Peyer's patch (tissue), 4 donors: ENCODE results near the gene TMEM9B. TPM values are rescaled to one million over a fixed set of nuclear protein-coding genes. Genes with fewer than 3 reads are reported as not detected.
"Not testable (repeated sequence)": the region's sequence is repeated elsewhere in the genome, so short reads cannot be mapped to it uniquely, and the experiment has no call there.

Experiments used
- DNase-seq, 3 donors: peaks; one replicate each; pipeline ENCODE4 v3.0.0-alpha.2; 2017 to 2019
- H3K27ac ChIP-seq, 4 donors: fragments of 200-600 bp; sonication (generic); one replicate each; pipeline ENCODE4 v1.5.1; 2016 to 2019
- H3K27me3 ChIP-seq, 2 donors: fragments of 200-600 bp; sonication (generic); one replicate each; pipeline ENCODE4 v1.5.1; 2019
- H3K36me3 ChIP-seq, 3 donors: fragments of 200-600 bp; sonication (generic); one replicate each; pipeline ENCODE4 v1.5.1; 2016 to 2019
- H3K4me1 ChIP-seq, 4 donors: fragments of 200-600 bp; sonication (generic); one replicate each; pipeline ENCODE4 v1.5.1; 2016 to 2019
- H3K4me3 ChIP-seq, 4 donors: fragments of 200-600 bp; sonication (generic); 1 replicate in 3 of 4; 2 replicates in 1 of 4; pipeline ENCODE4 v1.5.1; 2016 to 2019; ENCODE audit warnings: mild to moderate bottlenecking in 1 of 4
- H3K9me3 ChIP-seq, 4 donors: fragments of 200-600 bp; sonication (generic); one replicate each; pipeline ENCODE4 v1.5.1; 2016 to 2019; ENCODE audit warnings: mild to moderate bottlenecking in 1 of 4
- CTCF ChIP-seq, 6 experiments: fragments of 450-650 bp in 4 of 6; fragments of 200-600 bp in 2 of 6; sonication (generic) in 1 of 6; IDR thresholded peaks; one replicate each; pipeline ENCODE4 v1.5.1; 2017 to 2019; ENCODE audit warnings: antibody characterized with exemption in 6 of 6, mild to moderate bottlenecking in 3 of 6, moderate library complexity in 1 of 6
- POLR2A ChIP-seq, 2 donors: fragments of 450-650 bp; IDR thresholded peaks; one replicate each; pipeline ENCODE4 v1.5.1; 2017; ENCODE audit warnings: antibody characterized with exemption in 2 of 2, mild to moderate bottlenecking in 2 of 2, moderate library complexity in 2 of 2
- total RNA-seq, 4 donors: library from RNA; depleted of rRNA; stranded (reverse); fragments of >200 nt; gene quantifications; one replicate each; pipeline ENCODE4 v1.1.0, GENCODE V29; 2016

The TMEM9B gene
- 10 to 100 TPM; 23.1 to 84.2 (median 53.6) TPM for total RNA-seq

- Histone ChIP-seq H3K4me1 (peaks cover 0 to 31% (median 10%) of the 10 kb centered on the region in 4 donors), H3K36me3 (no peaks in the 10 kb centered on the region), H3K9me3 (no peaks in the 10 kb centered on the region), H3K27me3 (no peaks in the 10 kb centered on the region), H3K27ac (peak within 1 kb of the TSS; percentile 95 to 96 (median 96)), H3K4me3 (peak within 1 kb of the TSS; percentile 89 to 91 (median 90))
- TF ChIP-seq CTCF (IDR thresholded peaks at IDR 0.05): peak in 1 of 6 experiments; percentile 7
- peak; percentile 94 to 96 for TF ChIP-seq POLR2A (IDR thresholded peaks at IDR 0.05)
- DNase-seq: peak; percentile 89 to 96 (median 96)
Observed at GRCh38 chr11:8964324-8965320, at the start of gene TMEM9B. TSS of gene TMEM9B (minus strand) at chr11:8964442. CDS start at chr11:8964313, 129 bp downstream.

DNA sequence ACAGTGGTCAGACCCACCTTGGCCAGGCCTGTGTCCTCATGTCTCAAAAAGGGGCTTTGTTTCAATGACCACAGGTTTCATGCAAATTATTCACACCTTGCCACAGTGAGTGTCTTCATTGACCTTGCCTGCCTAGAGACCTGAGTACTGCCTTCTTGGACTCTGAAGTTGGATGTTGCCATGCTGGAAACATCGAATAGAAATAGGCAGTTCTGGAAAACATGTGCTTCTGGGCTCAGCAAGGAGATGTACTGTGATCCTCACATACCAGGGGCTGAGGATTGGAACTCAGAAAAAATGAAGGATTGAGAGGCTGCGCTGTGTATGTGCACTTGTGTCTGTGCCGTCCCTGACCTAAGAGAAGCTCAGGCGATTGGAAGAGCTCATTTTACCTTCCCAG lies 49.1 kb upstream of the TMEM9B start:
- H3K9me3 ChIP-seq: no peaks in the 10 kb centered on the region
- H3K4me3 ChIP-seq: no peak overlapping the region
- H3K27ac ChIP-seq: no peak overlapping the region
- H3K36me3 ChIP-seq: no peaks in the 10 kb centered on the region
- H3K27me3 ChIP-seq: no peaks in the 10 kb centered on the region
- H3K4me1 ChIP-seq: no peaks in the 10 kb centered on the region
- no peak for DNase-seq
- TF ChIP-seq CTCF (IDR thresholded peaks at IDR 0.05) (no peak), POLR2A (IDR thresholded peaks at IDR 0.05) (no peak)

DNA sequence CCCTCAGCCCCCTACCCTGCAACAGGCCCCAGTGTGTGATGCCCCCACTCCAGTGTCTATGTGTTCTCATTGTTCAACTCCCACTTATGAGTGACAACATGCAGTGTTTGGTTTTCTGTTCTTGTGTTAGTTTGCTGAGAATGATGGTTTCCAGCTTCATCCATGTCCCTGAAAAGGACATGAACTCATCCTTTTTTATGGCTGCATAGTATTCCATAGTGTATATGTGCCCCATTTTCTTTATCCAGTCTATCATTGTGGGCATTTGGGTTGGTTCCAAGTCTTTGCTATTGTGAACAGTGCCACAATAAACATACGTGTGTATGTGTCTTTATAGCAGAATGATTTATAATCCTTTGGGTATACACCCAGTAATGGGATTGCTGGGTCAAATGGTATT lies 45.3 kb upstream of the TMEM9B start:
- H3K4me3 ChIP-seq, DNase-seq, H3K36me3 ChIP-seq, H3K9me3 ChIP-seq, H3K4me1 ChIP-seq, H3K27me3 ChIP-seq, H3K27ac ChIP-seq: not testable (repeated sequence)

GRCh38 chr11:9008661-9009060 lies 44.4 kb upstream of the TMEM9B start:
- no peak for DNase-seq
- H3K4me3 ChIP-seq: no peak overlapping the region
- no peaks in the 10 kb centered on the region for H3K36me3 ChIP-seq
- peaks cover 0 to 10% of the 10 kb centered on the region in 2 donors for H3K27me3 ChIP-seq
- H3K27ac ChIP-seq: no peak overlapping the region
- no peaks in the 10 kb centered on the region for H3K9me3 ChIP-seq
- peaks cover 0 to 10% (median 4%) of the 10 kb centered on the region in 4 donors for H3K4me1 ChIP-seq
- TF ChIP-seq CTCF (IDR thresholded peaks at IDR 0.05): no peak

DNA sequence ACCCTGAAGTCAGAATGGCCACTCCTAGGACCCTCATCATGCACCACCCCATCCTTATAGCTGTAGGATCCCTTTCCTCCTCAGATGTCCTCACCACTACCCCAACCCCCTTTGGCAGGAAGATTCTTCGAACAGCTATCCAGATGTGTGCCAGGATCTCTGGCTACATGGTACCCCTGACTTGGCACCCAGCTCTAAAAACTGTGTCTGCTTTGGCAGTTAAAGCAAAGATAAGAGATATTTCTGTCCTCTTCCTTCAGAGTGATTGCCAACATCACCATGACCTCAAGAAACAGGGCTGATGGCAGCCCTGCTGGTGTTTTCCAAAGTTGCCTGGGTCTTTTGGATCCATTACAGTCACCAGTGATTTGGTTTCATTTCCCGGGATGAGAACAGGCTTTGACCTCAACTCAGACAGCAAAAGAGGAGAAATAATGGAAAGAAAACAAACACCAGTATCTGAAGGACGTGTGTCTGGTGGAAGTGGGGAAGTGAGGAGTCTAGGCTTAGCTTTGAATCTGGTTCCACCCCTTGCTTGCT lies 43.8 kb upstream of the TMEM9B start:
- Histone ChIP-seq H3K4me3 (no peak overlapping the region), H3K9me3 (no peaks in the 10 kb centered on the region), H3K27me3 (peaks cover 0 to 13% of the 10 kb centered on the region in 2 donors), H3K4me1 (peaks cover 0 to 16% (median 9%) of the 10 kb centered on the region in 4 donors), H3K27ac (no peak overlapping the region), H3K36me3 (no peaks in the 10 kb centered on the region)
- no peak for DNase-seq
- no peak for TF ChIP-seq POLR2A (IDR thresholded peaks at IDR 0.05)
- no peak for TF ChIP-seq CTCF (IDR thresholded peaks at IDR 0.05)

DNA sequence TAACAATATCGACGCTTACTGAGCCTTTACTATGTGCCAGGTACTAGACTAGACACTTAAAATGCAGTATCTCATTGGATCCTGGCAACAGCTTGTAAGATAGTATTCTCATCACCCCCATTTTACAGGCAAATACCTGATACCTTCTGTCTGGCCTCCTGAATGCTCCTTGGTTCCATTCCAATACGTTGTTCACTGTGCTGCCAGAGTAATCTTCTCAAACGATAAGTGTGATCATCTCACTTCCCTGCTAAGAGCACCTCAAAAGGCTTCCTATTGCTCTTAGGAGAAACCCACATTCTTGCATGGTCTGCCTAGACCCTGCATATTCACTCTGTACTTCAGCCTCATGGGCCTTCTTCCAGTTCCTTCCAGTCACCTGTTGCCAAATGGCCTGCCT lies 40.8 kb upstream of the TMEM9B start:
- no peak for DNase-seq
- peaks cover 0 to 13% of the 10 kb centered on the region in 2 donors for H3K27me3 ChIP-seq

More for the DNA sequence above, 40.8 kb upstream of the TMEM9B start:
- Histone ChIP-seq H3K4me3 (no peak overlapping the region), H3K9me3 (no peaks in the 10 kb centered on the region), H3K4me1 (peaks cover 2 to 20% (median 13%) of the 10 kb centered on the region in 4 donors), H3K27ac (no peak overlapping the region), H3K36me3 (no peaks in the 10 kb centered on the region)
- no peak for TF ChIP-seq POLR2A (IDR thresholded peaks at IDR 0.05)
- TF ChIP-seq CTCF (IDR thresholded peaks at IDR 0.05): no peak
